HEK293 (cell line): Measurements from ENCODE around the gene KATNB1.

Experiments used
- CTCF ChIA-PET: fragments of 350-600 bp; formaldehyde crosslinking; extraction: SDS; loops from one replicate; lab custom pipeline; 2021; ENCODE audit warnings: antibody characterized with exemption; lab: Yijun Ruan, JAX
- POLR2A ChIA-PET: fragments of 300-600 bp; formaldehyde crosslinking; extraction: SDS; loops from one replicate; lab custom pipeline; 2020; ENCODE audit warnings: antibody characterized with exemption, inconsistent platforms; lab: Yijun Ruan, JAX
- H3K27ac ChIP-seq: fragments of 200-500 bp; sonication (Bioruptor generic); 2 replicates; pipeline ENCODE4 v1.5.1; 2014; ENCODE audit warnings: low read depth, low read length, control low read depth, inconsistent platforms; ENCODE audit errors: extremely low read depth
- H3K36me3 ChIP-seq, 2 experiments: fragments of 200-500 bp in 1 of 2; sonication (Bioruptor generic) in 1 of 2; 1 replicate in 1 of 2; 2 replicates in 1 of 2; pipeline ENCODE4 v1.5.1; 2014 to 2017; ENCODE audit warnings: inconsistent platforms in 2 of 2, low read length in 2 of 2; ENCODE audit not compliant: control insufficient read depth in 2 of 2, insufficient read depth in 1 of 2
- H3K4me1 ChIP-seq: fragments of 200-500 bp; sonication (Bioruptor generic); 2 replicates; pipeline ENCODE4 v1.5.1; 2014; ENCODE audit warnings: mild to moderate bottlenecking, low read length, inconsistent platforms; ENCODE audit not compliant: control insufficient read depth, insufficient read depth
- H3K4me3 ChIP-seq: 2 replicates; pipeline ENCODE4 v1.5.1; 2011; ENCODE audit warnings: low read depth, mild to moderate bottlenecking, control low read depth, low read length, moderate library complexity
- H3K9me3 ChIP-seq: fragments of 200-500 bp; sonication (Bioruptor generic); 2 replicates; pipeline ENCODE4 v1.5.1; 2014; ENCODE audit warnings: low read depth, low read length, inconsistent platforms; ENCODE audit not compliant: control insufficient read depth, insufficient read depth
- HOXD13 ChIP-seq: sonication (generic); formaldehyde crosslinking; IDR thresholded peaks from 2 replicates; pipeline ENCODE4 v1.8.0; 2022; ENCODE audit warnings: missing genetic modification reagents, borderline replicate concordance
- INSM2 ChIP-seq: fragments of 450-650 bp; formaldehyde crosslinking; IDR thresholded peaks from 2 replicates; pipeline ENCODE4 v1.5.1; 2016; ENCODE audit warnings: missing biosample characterization, missing genetic modification characterization
- KLF17 ChIP-seq: fragments of 450-650 bp; formaldehyde crosslinking; IDR thresholded peaks from 2 replicates; pipeline ENCODE4 v1.5.1; 2016; ENCODE audit warnings: missing biosample characterization, missing genetic modification characterization
- KLF9 ChIP-seq: fragments of 450-650 bp; formaldehyde crosslinking; IDR thresholded peaks from 2 replicates; pipeline ENCODE4 v1.5.1; 2016; ENCODE audit warnings: missing biosample characterization, missing genetic modification characterization, low read depth
- REST ChIP-seq: fragments of 450-650 bp; formaldehyde crosslinking; IDR thresholded peaks from 2 replicates; pipeline ENCODE4 v1.5.1; 2016; ENCODE audit warnings: missing biosample characterization, missing genetic modification characterization
- SCRT2 ChIP-seq: fragments of 450-650 bp; formaldehyde crosslinking; IDR thresholded peaks from 2 replicates; pipeline ENCODE4 v1.5.1; 2016; ENCODE audit warnings: missing biosample characterization, missing genetic modification characterization
- ZFP37 ChIP-seq: fragments of 450-650 bp; formaldehyde crosslinking; IDR thresholded peaks from 2 replicates; pipeline ENCODE4 v1.5.1; 2016; ENCODE audit warnings: missing biosample characterization, missing genetic modification characterization
- ZIC2 ChIP-seq: fragments of 450-650 bp; formaldehyde crosslinking; IDR thresholded peaks from 2 replicates; pipeline ENCODE4 v1.5.1; 2016; ENCODE audit warnings: missing biosample characterization, missing genetic modification characterization
- ZNF132 ChIP-seq: fragments of 450-650 bp; formaldehyde crosslinking; IDR thresholded peaks from 2 replicates; pipeline ENCODE4 v1.5.1; 2017; ENCODE audit warnings: missing biosample characterization, missing genetic modification characterization, borderline replicate concordance
- ZNF214 ChIP-seq: fragments of 450-650 bp; formaldehyde crosslinking; IDR thresholded peaks from 2 replicates; pipeline ENCODE4 v1.5.1; 2017; ENCODE audit warnings: missing biosample characterization, mild to moderate bottlenecking, missing genetic modification characterization, borderline replicate concordance
- ZNF311 ChIP-seq: fragments of 450-650 bp; formaldehyde crosslinking; IDR thresholded peaks from 2 replicates; pipeline ENCODE4 v1.5.1; 2017; ENCODE audit warnings: missing biosample characterization, missing genetic modification characterization, borderline replicate concordance
- ZNF335 ChIP-seq: fragments of 450-650 bp; formaldehyde crosslinking; conservative IDR thresholded peaks from 2 replicates; pipeline ENCODE4 v1.5.1; 2016; ENCODE audit warnings: missing biosample characterization, missing genetic modification characterization
- ZNF473 ChIP-seq: fragments of 450-650 bp; formaldehyde crosslinking; IDR thresholded peaks from 2 replicates; pipeline ENCODE4 v1.5.1; 2017; ENCODE audit warnings: missing biosample characterization, missing genetic modification characterization
- ZNF529 ChIP-seq: fragments of 450-650 bp; formaldehyde crosslinking; IDR thresholded peaks from 2 replicates; pipeline ENCODE4 v1.5.1; 2017; ENCODE audit warnings: missing genetic modification characterization, missing biosample characterization; ENCODE audit not compliant: insufficient replicate concordance
- ZNF549 ChIP-seq: fragments of 450-650 bp; IDR thresholded peaks from 2 replicates; pipeline ENCODE4 v1.5.1; 2018; ENCODE audit warnings: missing biosample characterization, missing genetic modification characterization, mild to moderate bottlenecking, inconsistent platforms, moderate library complexity
- ZNF555 ChIP-seq: fragments of 450-650 bp; formaldehyde crosslinking; conservative IDR thresholded peaks from 2 replicates; pipeline ENCODE4 v1.5.1; 2017; ENCODE audit warnings: missing biosample characterization, mild to moderate bottlenecking, missing genetic modification characterization, inconsistent platforms
- ZNF660 ChIP-seq: fragments of 450-650 bp; IDR thresholded peaks from 2 replicates; pipeline ENCODE4 v1.5.1; 2018; ENCODE audit warnings: missing biosample characterization, mild to moderate bottlenecking, missing genetic modification characterization
- ZNF664 ChIP-seq: fragments of 450-650 bp; formaldehyde crosslinking; IDR thresholded peaks from 2 replicates; pipeline ENCODE4 v1.5.1; 2016; ENCODE audit warnings: missing biosample characterization, missing genetic modification characterization
- ZNF670 ChIP-seq: fragments of 450-650 bp; formaldehyde crosslinking; IDR thresholded peaks from 2 replicates; pipeline ENCODE4 v1.5.1; 2016; ENCODE audit warnings: missing biosample characterization, missing genetic modification characterization, low read depth
- ZNF692 ChIP-seq: fragments of 450-650 bp; formaldehyde crosslinking; IDR thresholded peaks from 2 replicates; pipeline ENCODE4 v1.5.1; 2016; ENCODE audit warnings: missing biosample characterization, missing genetic modification characterization
- TF ChIP-seq, protein P1 (sequence below): fragments of 450-650 bp; formaldehyde crosslinking; IDR thresholded peaks from 2 replicates; pipeline ENCODE4 v1.5.1; 2016; ENCODE audit warnings: missing biosample characterization, missing genetic modification characterization
- TF ChIP-seq, protein P2 (sequence below): fragments of 450-650 bp; formaldehyde crosslinking; IDR thresholded peaks from 2 replicates; pipeline ENCODE4 v1.5.1; 2016; ENCODE audit warnings: missing biosample characterization, missing genetic modification characterization

KATNB1 gene

GRCh38 chr16:57797216-57797525, 61.6 kb downstream of the KATNB1 start (continued):
- TF ChIP-seq ZNF311 (tag by site-specific recombination) = no peak
- no peak for TF ChIP-seq ZNF692 (tag by site-specific recombination)
- no peak for TF ChIP-seq ZNF549 (tag by site-specific recombination)
- TF ChIP-seq ZNF132 (tag by site-specific recombination) = no peak
- TF ChIP-seq, all 188 proteins: peak for 0

DNA sequence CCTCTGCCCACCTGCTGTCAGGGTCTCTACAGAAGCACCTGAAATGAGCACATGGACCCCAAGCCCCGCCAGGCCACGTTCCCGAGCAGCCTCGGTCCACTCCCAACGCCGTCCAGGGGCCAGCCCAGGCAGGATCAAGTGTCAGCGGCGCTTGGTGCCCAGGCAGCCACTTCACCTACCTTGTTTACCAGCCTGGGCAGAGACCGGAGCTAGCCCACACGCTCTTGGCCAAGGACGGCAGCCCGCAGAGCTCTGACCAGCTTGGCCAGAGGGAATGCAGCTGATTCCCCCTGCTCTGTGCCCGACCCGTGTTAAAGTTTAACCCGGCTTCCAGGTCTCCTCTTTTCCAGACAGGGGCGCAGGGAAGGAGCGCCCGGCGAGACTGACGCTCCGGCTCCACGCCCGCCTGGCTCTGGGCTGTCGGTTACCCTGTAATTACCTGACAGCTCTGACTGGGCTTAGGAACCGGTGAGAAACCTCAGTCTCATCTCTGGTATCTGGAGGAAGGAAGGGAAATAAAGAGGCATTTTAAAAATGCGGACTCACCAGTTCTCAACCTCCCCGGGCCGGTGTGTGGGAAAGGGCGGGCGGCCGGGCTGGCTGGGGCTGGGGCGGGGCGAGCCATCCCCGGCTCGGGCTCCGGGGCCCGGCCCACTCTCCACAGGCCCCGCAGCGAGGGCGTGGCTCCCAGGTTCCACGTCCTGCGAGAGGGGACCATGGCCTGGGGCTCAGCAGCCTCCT, 62.1 kb downstream of the KATNB1 start:
- POLR2A ChIA-PET = interaction anchor here (1.6 kb wide), 1 partner anchor 62 kb away, joined by 3 read pairs; the partner anchor contains the start of gene KATNB1
- H3K27ac ChIP-seq = no peak overlapping the region
- TF ChIP-seq ZNF555 (tag by site-specific recombination) = no peak
- no peak for TF ChIP-seq ZNF529 (tag by site-specific recombination)
- no peak for TF ChIP-seq ZNF473 (tag by site-specific recombination)
- TF ChIP-seq INSM2 (tag by site-specific recombination) = no peak
- TF ChIP-seq, protein P1, sequence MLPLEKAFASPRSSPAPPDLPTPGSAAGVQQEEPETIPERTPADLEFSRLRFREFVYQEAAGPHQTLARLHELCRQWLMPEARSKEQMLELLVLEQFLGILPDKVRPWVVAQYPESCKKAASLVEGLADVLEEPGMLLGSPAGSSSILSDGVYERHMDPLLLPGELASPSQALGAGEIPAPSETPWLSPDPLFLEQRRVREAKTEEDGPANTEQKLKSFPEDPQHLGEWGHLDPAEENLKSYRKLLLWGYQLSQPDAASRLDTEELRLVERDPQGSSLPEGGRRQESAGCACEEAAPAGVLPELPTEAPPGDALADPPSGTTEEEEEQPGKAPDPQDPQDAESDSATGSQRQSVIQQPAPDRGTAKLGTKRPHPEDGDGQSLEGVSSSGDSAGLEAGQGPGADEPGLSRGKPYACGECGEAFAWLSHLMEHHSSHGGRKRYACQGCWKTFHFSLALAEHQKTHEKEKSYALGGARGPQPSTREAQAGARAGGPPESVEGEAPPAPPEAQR (tag by site-specific recombination) = no peak
- no peak for TF ChIP-seq ZNF664 (tag by site-specific recombination)
- no peak for TF ChIP-seq ZFP37 (tag by site-specific recombination)
- no peak for TF ChIP-seq ZNF670 (tag by site-specific recombination)
- no peak for TF ChIP-seq HOXD13 (CRISPR knock-in tag)
- TF ChIP-seq ZNF335 (tag by site-specific recombination) = no peak
- TF ChIP-seq KLF9 = no peak
- TF ChIP-seq, protein P2, sequence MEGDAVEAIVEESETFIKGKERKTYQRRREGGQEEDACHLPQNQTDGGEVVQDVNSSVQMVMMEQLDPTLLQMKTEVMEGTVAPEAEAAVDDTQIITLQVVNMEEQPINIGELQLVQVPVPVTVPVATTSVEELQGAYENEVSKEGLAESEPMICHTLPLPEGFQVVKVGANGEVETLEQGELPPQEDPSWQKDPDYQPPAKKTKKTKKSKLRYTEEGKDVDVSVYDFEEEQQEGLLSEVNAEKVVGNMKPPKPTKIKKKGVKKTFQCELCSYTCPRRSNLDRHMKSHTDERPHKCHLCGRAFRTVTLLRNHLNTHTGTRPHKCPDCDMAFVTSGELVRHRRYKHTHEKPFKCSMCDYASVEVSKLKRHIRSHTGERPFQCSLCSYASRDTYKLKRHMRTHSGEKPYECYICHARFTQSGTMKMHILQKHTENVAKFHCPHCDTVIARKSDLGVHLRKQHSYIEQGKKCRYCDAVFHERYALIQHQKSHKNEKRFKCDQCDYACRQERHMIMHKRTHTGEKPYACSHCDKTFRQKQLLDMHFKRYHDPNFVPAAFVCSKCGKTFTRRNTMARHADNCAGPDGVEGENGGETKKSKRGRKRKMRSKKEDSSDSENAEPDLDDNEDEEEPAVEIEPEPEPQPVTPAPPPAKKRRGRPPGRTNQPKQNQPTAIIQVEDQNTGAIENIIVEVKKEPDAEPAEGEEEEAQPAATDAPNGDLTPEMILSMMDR (tag by site-specific recombination) = no peak
- TF ChIP-seq REST = no peak
- TF ChIP-seq ZNF214 (tag by site-specific recombination) = no peak
- TF ChIP-seq ZIC2 (tag by site-specific recombination) = no peak
- no peak for TF ChIP-seq KLF17 (tag by site-specific recombination)
- TF ChIP-seq SCRT2 (tag by site-specific recombination) = no peak
- no peak for TF ChIP-seq ZNF660

More for the DNA sequence above, 62.1 kb downstream of the KATNB1 start:
- Histone ChIP-seq H3K4me1 (peaks cover 3% of the 10 kb centered on the region; the same call in 1 of the 2 replicates), H3K36me3 (peaks cover 0 to 9% of the 10 kb centered on the region in 2 experiments; a peak in 2 of 3 replicates), H3K4me3 (no peak overlapping the region), H3K9me3 (no peaks in the 10 kb centered on the region)
- CTCF ChIA-PET = interaction anchor here (0.7 kb wide), 1 partner anchor 40 kb away, joined by 3 read pairs; no protein-coding TSS in a partner anchor
